Spleen (tissue), 11 donors: ENCODE measurements around the gene REN. TPM values are rescaled to one million over a fixed set of nuclear protein-coding genes. Genes with fewer than 3 reads are reported as not detected.

ENCODE experiments used
- DNase-seq: peaks from one replicate; pipeline ENCODE4 v3.0.0-alpha.2; 2020
- H3K27ac ChIP-seq, 8 donors: fragments of 200-600 bp; sonication (generic) in 7 of 8; 1 replicate in 4 of 8; 2 replicates in 4 of 8; pipeline versions ENCODE4 v1.5.0 to v1.8.0; 2016 to 2021; ENCODE audit warnings: inconsistent platforms in 4 of 8, mild to moderate bottlenecking in 4 of 8, moderate library complexity in 1 of 8
- H3K27me3 ChIP-seq, 7 donors: fragments of 200-600 bp; sonication (generic) in 6 of 7; replicated peaks in 1 of 7; 1 replicate in 4 of 7; 2 replicates in 3 of 7; pipeline versions ENCODE4 v1.5.0 to v1.8.0; 2016 to 2021; ENCODE audit warnings: inconsistent platforms in 3 of 7, mild to moderate bottlenecking in 1 of 7
- H3K36me3 ChIP-seq, 6 donors: fragments of 200-600 bp; sonication (generic) in 5 of 6; 1 replicate in 4 of 6; 2 replicates in 2 of 6; pipeline versions ENCODE4 v1.5.0 to v1.8.0; 2016 to 2021; ENCODE audit warnings: inconsistent platforms in 2 of 6
- H3K4me1 ChIP-seq, 6 donors: fragments of 200-600 bp; sonication (generic) in 5 of 6; 1 replicate in 3 of 6; 2 replicates in 3 of 6; pipeline versions ENCODE4 v1.5.0 to v1.8.0; 2016 to 2021; ENCODE audit warnings: inconsistent platforms in 3 of 6
- H3K4me3 ChIP-seq, 8 donors: fragments of 200-600 bp; sonication (generic) in 7 of 8; 1 replicate in 4 of 8; 2 replicates in 4 of 8; pipeline versions ENCODE4 v1.5.0 to v1.8.0; 2016 to 2021; ENCODE audit warnings: inconsistent platforms in 4 of 8, mild to moderate bottlenecking in 4 of 8, moderate library complexity in 2 of 8
- H3K9me3 ChIP-seq, 8 donors: fragments of 200-600 bp; sonication (generic) in 7 of 8; 1 replicate in 4 of 8; 2 replicates in 4 of 8; pipeline versions ENCODE4 v1.5.0 to v1.8.0; 2016 to 2021; ENCODE audit warnings: inconsistent platforms in 4 of 8
- CTCF ChIP-seq, 11 experiments: fragments of 200-600 bp in 7 of 11; fragments of 450-650 bp in 4 of 11; sonication (generic) in 4 of 11; IDR thresholded peaks in 8 of 11; conservative IDR thresholded peaks in 3 of 11; 1 replicate in 7 of 11; 2 replicates in 4 of 11; pipeline versions ENCODE4 v1.4.0 to v1.8.0; 2016 to 2021; ENCODE audit warnings: antibody characterized with exemption in 11 of 11, inconsistent platforms in 4 of 11, mild to moderate bottlenecking in 1 of 11
- POLR2A ChIP-seq, 3 donors: fragments of 450-650 bp; IDR thresholded peaks; one replicate each; pipeline ENCODE4 v1.5.1; 2017; ENCODE audit warnings: antibody characterized with exemption in 3 of 3, mild to moderate bottlenecking in 1 of 3
- POLR2AphosphoS5 ChIP-seq, 3 donors: sonication (generic); formaldehyde crosslinking; IDR thresholded peaks; one replicate each; pipeline ENCODE4 v1.5.1; 2017; ENCODE audit warnings: antibody characterized with exemption in 3 of 3
- WGBS, 5 donors: extraction: QIAGEN DNeasy Blood & Tissue Kit in 3 of 5; methylation state at CpG; one replicate each; pipeline versions ENCODE4 v1.1.5 to v1.1.7; 2013 to 2018; 5-methylcytosine and 5-hydroxymethylcytosine counted together
- intact Hi-C: fragments of 100-400 bp; cut with DNase I; formaldehyde crosslinking; loops from one replicate; pipeline ENCODE4 v1.15.0; 2023; ENCODE audit warnings: low total_unique reads
- polyA plus RNA-seq, 3 donors: library from polyadenylated mRNA; stranded (reverse); fragments of 200-250 nt; gene quantifications; one replicate each; pipeline ENCODE4 v1.2.1, GENCODE V29; 2013
- total RNA-seq, 7 donors: library from RNA; depleted of rRNA in 3 of 7; stranded (reverse); fragments of >200 nt in 3 of 7; fragmentation: NEBNext Ultra II Directional in 4 of 7; extraction: Animal tissue kit (Norgen Biotek cat#: 25700) in 4 of 7; gene quantifications; one replicate each; pipeline versions ENCODE4 v1.1.0 to v1.2.1, GENCODE V29; 2016 to 2021
- donor health status: healthy with polysubstance abuse.
- donor health status: DM: no; HTN: no; CAD: no; lungs with moderate emphysema.
- donor health status: DM: no; HTN: no; CAD: no.
- donor health status: Bipolar disorder and iron deficiency.
- donor health status: healthy.
- donor health status: DM: no; HTN: no; CAD: no.
- donor health status: DM: yes; HTN: yes; CAD: no.

REN gene
- total and polyA plus RNA-seq, 10 donors, result 0.12 to 0.25 TPM; not detected in 8

- Histone ChIP-seq H3K4me3 (no peak overlapping the region), H3K27ac (peak overlapping the region in 1 of 8 donors; percentile 44), H3K27me3 (peaks cover 0 to 17% (median 0%) of the 10 kb centered on the region in 7 donors), H3K9me3 (no peaks in the 10 kb centered on the region), H3K4me1 (peaks cover 0 to 35% (median 17%) of the 10 kb centered on the region in 6 donors), H3K36me3 (peaks cover 0 to 54% (median 6%) of the 10 kb centered on the region in 6 donors)
- 90 to 94% (median 92%) methylated on average over 13 to 18 of the region's 18 CpGs for WGBS, 5 donors
- TF ChIP-seq POLR2AphosphoS5 (IDR thresholded peaks at IDR 0.05) (peak in 1 of 3 donors; percentile 39), CTCF (IDR thresholded peaks at IDR 0.05 in 8 of 11, conservative IDR thresholded peaks at IDR 0.05 in 3 of 11) (no peak)
- no peak for DNase-seq
- intact Hi-C loops, result loop anchor here (5.0 kb wide), 1 partner anchor 254 kb away; no protein-coding TSS in a partner anchor
Observed at GRCh38 chr1:204125759-204126351, 40.3 kb downstream of the REN start.

GRCh38 chr1:204124639-204125038 lies 41.5 kb downstream of the REN start:
- peaks cover 0 to 64% (median 9%) of the 10 kb centered on the region in 6 donors for H3K36me3 ChIP-seq

GRCh38 chr1:204123376-204123775 lies 42.8 kb downstream of the REN start:
- Histone ChIP-seq H3K27ac (no peak overlapping the region), H3K9me3 (no peaks in the 10 kb centered on the region), H3K36me3 (peaks cover 0 to 76% (median 9%) of the 10 kb centered on the region in 6 donors), H3K4me3 (no peak overlapping the region), H3K4me1 (peaks cover 0 to 22% (median 6%) of the 10 kb centered on the region in 6 donors), H3K27me3 (no peaks in the 10 kb centered on the region)
- 69 to 87% (median 80%) methylated on average over 4 to 9 of the region's 9 CpGs for WGBS, 5 donors
- TF ChIP-seq CTCF (IDR thresholded peaks at IDR 0.05 in 8 of 11, conservative IDR thresholded peaks at IDR 0.05 in 3 of 11), result peak in 7 of 11 experiments; percentile 12 to 45 (median 28)
- no peak for TF ChIP-seq POLR2AphosphoS5 (IDR thresholded peaks at IDR 0.05)
- intact Hi-C loops, result no loop called here
- DNase-seq, result no peak

More at GRCh38 chr1:204124639-204125038, 41.5 kb downstream of the REN start:
- peak in 1 of 3 donors; percentile 20 for TF ChIP-seq POLR2AphosphoS5 (IDR thresholded peaks at IDR 0.05)
- TF ChIP-seq CTCF (IDR thresholded peaks at IDR 0.05 in 8 of 11, conservative IDR thresholded peaks at IDR 0.05 in 3 of 11), result no peak
- no peak for TF ChIP-seq POLR2A (IDR thresholded peaks at IDR 0.05)
- intact Hi-C loops, result loop anchor here (5.0 kb wide), 1 partner anchor 252 kb away; no protein-coding TSS in a partner anchor
- H3K4me1 ChIP-seq, result peaks cover 0 to 34% (median 17%) of the 10 kb centered on the region in 6 donors
- no peak for DNase-seq
- 90 to 94% (median 93%) methylated on average over 22 of the region's 22 CpGs for WGBS, 5 donors
- H3K9me3 ChIP-seq, result no peaks in the 10 kb centered on the region
- H3K4me3 ChIP-seq, result no peak overlapping the region
- no peak overlapping the region for H3K27ac ChIP-seq
- peaks cover 0 to 7% (median 0%) of the 10 kb centered on the region in 7 donors for H3K27me3 ChIP-seq

- no peak overlapping the region for H3K27ac ChIP-seq
- H3K4me3 ChIP-seq, result no peak overlapping the region
- no peak for DNase-seq
- TF ChIP-seq POLR2A (IDR thresholded peaks at IDR 0.05) (no peak), CTCF (IDR thresholded peaks at IDR 0.05 in 8 of 11, conservative IDR thresholded peaks at IDR 0.05 in 3 of 11) (no peak), POLR2AphosphoS5 (IDR thresholded peaks at IDR 0.05) (no peak)
- peaks cover 0 to 9% (median 1%) of the 10 kb centered on the region in 6 donors for H3K4me1 ChIP-seq
- 87 to 97% (median 90%) methylated on average over 13 to 17 of the region's 17 CpGs for WGBS, 5 donors
- no peaks in the 10 kb centered on the region for H3K27me3 ChIP-seq
- no peaks in the 10 kb centered on the region for H3K9me3 ChIP-seq
- H3K36me3 ChIP-seq, result peaks cover 0 to 88% (median 12%) of the 10 kb centered on the region in 6 donors
- intact Hi-C loops, result no loop called here
Observed at GRCh38 chr1:204121840-204122555, 44.1 kb downstream of the REN start.
